Choroid plexus epithelial cell (primary cell): Measurements from ENCODE around the gene TTC6.

Experiments used
- DNase-seq: peaks from one replicate; pipeline ENCODE4 v3.0.0-alpha.2; 2010; ENCODE audit warnings: low read depth
- H3K4me3 ChIP-seq: 2 replicates; pipeline ENCODE4 v1.5.1; 2011; ENCODE audit warnings: low read depth, mild to moderate bottlenecking, control low read depth, low read length, moderate library complexity
- TF ChIP-seq, protein P1 (sequence below): conservative IDR thresholded peaks from 2 replicates; pipeline ENCODE4 v1.5.1; 2011; ENCODE audit warnings: low read depth, mild to moderate bottlenecking, control low read depth, inconsistent platforms, low read length, moderate library complexity

TTC6 gene

DNA sequence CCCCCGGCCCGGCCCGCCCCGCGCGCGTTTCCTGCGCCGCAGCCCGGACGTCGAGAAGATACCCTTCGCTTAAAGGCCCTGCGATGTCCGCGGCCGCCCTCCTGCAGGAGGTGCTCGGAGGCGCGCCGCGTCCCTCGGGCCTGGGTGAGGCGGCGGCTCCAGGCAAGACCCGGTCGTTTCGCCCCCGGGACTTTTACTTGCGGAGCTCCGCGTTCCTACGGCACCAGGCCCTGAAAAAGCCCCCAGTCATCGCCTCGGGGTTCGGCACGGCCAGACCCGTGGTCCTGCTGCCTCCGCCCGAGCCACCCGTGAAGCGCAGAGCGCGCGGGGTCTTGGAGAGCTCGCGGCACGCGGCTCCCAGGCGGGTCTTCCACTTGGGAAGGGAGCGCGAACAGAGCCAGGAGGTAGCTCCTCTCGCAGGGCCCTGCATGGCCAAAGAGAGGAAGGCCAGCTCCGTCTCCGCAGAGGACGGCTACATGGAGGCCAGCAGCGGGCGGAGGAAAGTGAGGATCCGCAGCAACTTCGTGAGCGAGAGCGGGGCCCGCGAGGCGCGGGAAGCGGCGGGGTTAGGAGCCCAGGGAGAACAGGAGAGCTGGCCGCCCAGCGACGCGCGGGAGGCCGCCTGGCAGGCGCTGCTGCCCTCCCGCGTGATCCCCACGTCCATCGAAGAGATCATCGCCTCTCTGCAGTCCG, 26.9 kb downstream of the TTC6 start:
- DNase-seq = peak; percentile 67
- TF ChIP-seq, protein P1, sequence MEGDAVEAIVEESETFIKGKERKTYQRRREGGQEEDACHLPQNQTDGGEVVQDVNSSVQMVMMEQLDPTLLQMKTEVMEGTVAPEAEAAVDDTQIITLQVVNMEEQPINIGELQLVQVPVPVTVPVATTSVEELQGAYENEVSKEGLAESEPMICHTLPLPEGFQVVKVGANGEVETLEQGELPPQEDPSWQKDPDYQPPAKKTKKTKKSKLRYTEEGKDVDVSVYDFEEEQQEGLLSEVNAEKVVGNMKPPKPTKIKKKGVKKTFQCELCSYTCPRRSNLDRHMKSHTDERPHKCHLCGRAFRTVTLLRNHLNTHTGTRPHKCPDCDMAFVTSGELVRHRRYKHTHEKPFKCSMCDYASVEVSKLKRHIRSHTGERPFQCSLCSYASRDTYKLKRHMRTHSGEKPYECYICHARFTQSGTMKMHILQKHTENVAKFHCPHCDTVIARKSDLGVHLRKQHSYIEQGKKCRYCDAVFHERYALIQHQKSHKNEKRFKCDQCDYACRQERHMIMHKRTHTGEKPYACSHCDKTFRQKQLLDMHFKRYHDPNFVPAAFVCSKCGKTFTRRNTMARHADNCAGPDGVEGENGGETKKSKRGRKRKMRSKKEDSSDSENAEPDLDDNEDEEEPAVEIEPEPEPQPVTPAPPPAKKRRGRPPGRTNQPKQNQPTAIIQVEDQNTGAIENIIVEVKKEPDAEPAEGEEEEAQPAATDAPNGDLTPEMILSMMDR = no peak
- H3K4me3 ChIP-seq = peak overlapping the region; percentile 60

GRCh38 chr14:37623426-37623951, 28.1 kb downstream of the TTC6 start:
- no peak overlapping the region for H3K4me3 ChIP-seq
- TF ChIP-seq, protein P1 = no peak
- DNase-seq = peak; percentile 71

- TF ChIP-seq, protein P1 = no peak
- no peak for DNase-seq
- H3K4me3 ChIP-seq = no peak overlapping the region
These were observed 28.5 kb downstream of the TTC6 start for GRCh38 chr14:37623971-37624370.

DNA sequence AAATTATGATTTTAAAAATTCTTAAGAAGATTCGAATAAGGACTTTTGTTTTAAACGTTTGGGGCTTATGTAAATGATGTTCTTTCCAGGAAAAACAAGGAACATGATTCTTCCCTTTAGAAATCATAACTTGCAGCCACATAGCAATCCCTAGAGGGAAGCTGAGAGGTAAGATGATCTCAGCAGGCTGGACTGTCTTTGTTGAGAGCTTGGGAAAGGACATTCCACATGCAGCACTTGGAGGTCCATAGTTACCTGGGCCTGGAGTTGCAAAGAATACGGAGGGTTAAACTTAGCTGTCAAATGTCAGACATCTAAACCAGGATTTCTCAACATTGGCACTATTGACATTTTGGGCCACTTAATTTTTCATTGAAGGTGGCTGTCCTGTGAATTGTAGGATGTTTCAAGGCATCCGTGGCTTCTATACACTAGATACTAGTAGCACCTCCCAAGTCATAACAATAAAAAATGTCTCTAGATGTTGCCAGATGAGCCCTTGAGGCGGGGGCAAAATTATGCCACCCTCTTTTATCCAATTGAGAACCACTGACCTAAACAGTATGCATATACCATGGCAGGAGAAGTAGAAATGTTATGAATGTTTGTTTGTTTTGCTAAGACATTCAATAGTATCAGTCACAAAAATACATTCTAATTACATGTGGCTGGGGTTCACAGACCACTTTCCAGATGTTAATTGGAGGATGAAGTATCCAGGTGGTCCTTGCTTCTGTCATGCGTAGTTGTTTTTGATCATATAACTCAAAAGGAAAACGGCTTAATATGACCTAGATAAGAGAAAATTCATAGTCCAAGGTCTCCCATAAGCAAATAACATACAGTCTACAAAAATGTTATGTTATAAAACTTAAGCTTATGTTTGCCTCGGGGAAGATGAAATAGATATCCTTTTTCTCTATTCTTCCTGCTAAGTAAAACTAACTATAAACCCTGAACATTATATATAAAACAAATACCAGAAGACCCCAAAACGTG, 30.5 kb downstream of the TTC6 start:
- no peak overlapping the region for H3K4me3 ChIP-seq
- TF ChIP-seq, protein P1 = no peak
- DNase-seq = peak; percentile 48

DNA sequence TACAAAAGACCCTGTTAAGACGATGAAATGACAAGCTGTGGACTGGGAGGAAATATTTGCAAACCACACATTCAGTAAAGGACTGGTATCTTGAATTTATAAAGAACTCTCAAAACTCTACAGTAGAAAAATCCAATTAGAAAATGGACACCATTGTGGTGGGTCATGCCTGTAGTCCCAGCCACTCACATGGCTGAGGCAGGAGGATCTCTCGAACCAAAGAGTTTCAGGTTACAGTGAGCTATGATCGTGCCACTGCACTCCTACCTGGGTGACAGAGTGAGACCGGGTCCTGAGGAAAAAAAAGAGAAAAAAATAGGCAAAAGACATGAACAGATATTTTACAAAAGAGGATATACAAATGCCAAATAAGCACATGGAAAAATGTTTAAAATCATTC, 41.9 kb downstream of the TTC6 start:
- TF ChIP-seq, protein P1 = no peak
- H3K4me3 ChIP-seq = no peak overlapping the region
- DNase-seq = no peak

GRCh38 chr14:37638599-37638998, 43.2 kb downstream of the TTC6 start:
- TF ChIP-seq, protein P1 = no peak
- H3K4me3 ChIP-seq = no peak overlapping the region
- no peak for DNase-seq
